ENCODE results near the gene PRAMEF15.
"Not testable (repeated sequence)": the region's sequence is repeated elsewhere in the genome, so short reads cannot be mapped to it uniquely, and the experiment has no call there.

GRCh38 chr1:13297216-13297931, 18.0 kb upstream of the PRAMEF15 start:
- not testable (repeated sequence) for TF ChIP-seq JUNB (IDR thresholded peaks at IDR 0.05; ENCODE audit: unreplicated experiment); CTCF (conservative IDR thresholded peaks at IDR 0.05; ENCODE audit: low read depth in 2 of 2)

All from GM23338 (cell line).